HepG2 (cell line): Measurements from ENCODE around the gene COX7A1. TPM values are rescaled to one million over a fixed set of nuclear protein-coding genes. Genes with fewer than 3 reads are reported as not detected.

Experiments used
- CC2D1A ChIP-seq: sonication (generic); formaldehyde crosslinking; IDR thresholded peaks from 2 replicates; pipeline ENCODE4 v1.8.1; 2023; ENCODE audit warnings: mild to moderate bottlenecking, missing genetic modification reagents
- HHEX ChIP-seq: IDR thresholded peaks from 2 replicates; pipeline ENCODE4 v1.6.1; 2016; ENCODE audit warnings: control low read depth
- NKX3-1 ChIP-seq: sonication (generic); formaldehyde crosslinking; IDR thresholded peaks from 2 replicates; pipeline ENCODE4 v1.5.0; 2020; ENCODE audit warnings: missing genetic modification reagents
- STAT5B ChIP-seq: sonication (generic); formaldehyde crosslinking; IDR thresholded peaks from 2 replicates; pipeline ENCODE4 v1.4.0; 2020; ENCODE audit warnings: missing genetic modification reagents
- ZNF224 ChIP-seq: sonication (generic); formaldehyde crosslinking; IDR thresholded peaks from 2 replicates; pipeline ENCODE4 v1.5.0; 2020; ENCODE audit warnings: mild to moderate bottlenecking, missing genetic modification reagents
- ZNF383 ChIP-seq: sonication (generic); formaldehyde crosslinking; IDR thresholded peaks from 2 replicates; pipeline ENCODE4 v1.4.0; 2020; ENCODE audit warnings: missing genetic modification reagents, mild to moderate bottlenecking, borderline replicate concordance
- ZNF431 ChIP-seq: sonication (generic); formaldehyde crosslinking; IDR thresholded peaks from 2 replicates; pipeline ENCODE4 v1.9.0; 2022; ENCODE audit warnings: missing genetic modification reagents, low read depth, mild to moderate bottlenecking, borderline replicate concordance
- ZNF616 ChIP-seq: sonication (generic); formaldehyde crosslinking; IDR thresholded peaks from 2 replicates; pipeline ENCODE4 v1.5.0; 2020; ENCODE audit warnings: low read depth, mild to moderate bottlenecking, missing genetic modification reagents
- ZNF646 ChIP-seq: sonication (generic); formaldehyde crosslinking; IDR thresholded peaks from 2 replicates; pipeline ENCODE4 v1.9.0; 2021; ENCODE audit warnings: mild to moderate bottlenecking, missing genetic modification reagents
- ZNF746 ChIP-seq: sonication (generic); formaldehyde crosslinking; IDR thresholded peaks from 2 replicates; pipeline ENCODE4 v1.8.0; 2022; ENCODE audit warnings: mild to moderate bottlenecking, missing genetic modification reagents
- ZNF775 ChIP-seq: sonication (generic); formaldehyde crosslinking; IDR thresholded peaks from 2 replicates; pipeline ENCODE4 v1.4.0; 2020; ENCODE audit warnings: missing genetic modification reagents, mild to moderate bottlenecking, moderate library complexity, borderline replicate concordance
- ZNF781 ChIP-seq: sonication (generic); formaldehyde crosslinking; IDR thresholded peaks from 2 replicates; pipeline ENCODE4 v1.5.1; 2020; ENCODE audit warnings: borderline replicate concordance, mild to moderate bottlenecking, missing genetic modification reagents; ENCODE audit errors: not compliant biosample characterization
- polyA plus RNA-seq, 8 experiments: library from polyadenylated mRNA; depleted of rRNA in 3 of 8; stranded (reverse) in 7 of 8; unstranded in 1 of 8; fragments of >200 nt; fragmentation: Illumina TruSeq in 4 of 8; extraction: Trizol in 4 of 8; gene quantifications; 2 replicates each; pipeline versions ENCODE4 v1.2.1 to v1.2.3, GENCODE V29; 2011 to 2016; ENCODE audit warnings: low read depth in 4 of 8, missing spikeins in 1 of 8, mixed read lengths in 1 of 8; ENCODE audit not compliant: insufficient read depth in 1 of 8
- total RNA-seq, 5 experiments: library from RNA; depleted of rRNA; stranded (reverse); fragments of >200 nt; fragmentation: Illumina TruSeq; extraction: Trizol; gene quantifications; 2 replicates each; pipeline ENCODE4 v1.2.3, GENCODE V29; 2016; ENCODE audit warnings: low read depth in 1 of 5
- TF ChIP-seq, protein P1 (sequence below): sonication (generic); formaldehyde crosslinking; IDR thresholded peaks from 2 replicates; pipeline ENCODE4 v1.5.0; 2020; ENCODE audit warnings: mild to moderate bottlenecking, missing genetic modification reagents
- TF ChIP-seq, protein P2 (sequence below): sonication (generic); formaldehyde crosslinking; IDR thresholded peaks from 2 replicates; pipeline ENCODE4 v1.5.1; 2020; ENCODE audit warnings: missing genetic modification reagents, mild to moderate bottlenecking, borderline replicate concordance

The COX7A1 gene
- total and polyA plus RNA-seq, 2 of the 13 experiments (the other 11 are each of a cell fraction or from before 2014, with no cell fraction given), result not detected

- no peak for TF ChIP-seq ZNF646
- TF ChIP-seq NKX3-1 (CRISPR knock-in tag), result peak; percentile 26; the same call in 1 of the 2 replicates
- TF ChIP-seq STAT5B (CRISPR knock-in tag), result no peak; the same call in 1 of the 2 replicates
- no peak for TF ChIP-seq ZNF383 (CRISPR knock-in tag)
- 0 out of 2 replicates have a peak, but pooled peaks have one; percentile 49 for TF ChIP-seq ZNF775
- TF ChIP-seq ZNF781, result peak; percentile 47
- TF ChIP-seq, protein P1, sequence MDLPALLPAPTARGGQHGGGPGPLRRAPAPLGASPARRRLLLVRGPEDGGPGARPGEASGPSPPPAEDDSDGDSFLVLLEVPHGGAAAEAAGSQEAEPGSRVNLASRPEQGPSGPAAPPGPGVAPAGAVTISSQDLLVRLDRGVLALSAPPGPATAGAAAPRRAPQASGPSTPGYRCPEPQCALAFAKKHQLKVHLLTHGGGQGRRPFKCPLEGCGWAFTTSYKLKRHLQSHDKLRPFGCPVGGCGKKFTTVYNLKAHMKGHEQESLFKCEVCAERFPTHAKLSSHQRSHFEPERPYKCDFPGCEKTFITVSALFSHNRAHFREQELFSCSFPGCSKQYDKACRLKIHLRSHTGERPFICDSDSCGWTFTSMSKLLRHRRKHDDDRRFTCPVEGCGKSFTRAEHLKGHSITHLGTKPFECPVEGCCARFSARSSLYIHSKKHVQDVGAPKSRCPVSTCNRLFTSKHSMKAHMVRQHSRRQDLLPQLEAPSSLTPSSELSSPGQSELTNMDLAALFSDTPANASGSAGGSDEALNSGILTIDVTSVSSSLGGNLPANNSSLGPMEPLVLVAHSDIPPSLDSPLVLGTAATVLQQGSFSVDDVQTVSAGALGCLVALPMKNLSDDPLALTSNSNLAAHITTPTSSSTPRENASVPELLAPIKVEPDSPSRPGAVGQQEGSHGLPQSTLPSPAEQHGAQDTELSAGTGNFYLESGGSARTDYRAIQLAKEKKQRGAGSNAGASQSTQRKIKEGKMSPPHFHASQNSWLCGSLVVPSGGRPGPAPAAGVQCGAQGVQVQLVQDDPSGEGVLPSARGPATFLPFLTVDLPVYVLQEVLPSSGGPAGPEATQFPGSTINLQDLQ (CRISPR knock-in tag), result no peak
- TF ChIP-seq ZNF224, result 0 out of 2 replicates have a peak, but pooled peaks have one; percentile 67
- TF ChIP-seq ZNF616, result peak; percentile 90
- peak; percentile 32; the same call in 1 of the 2 replicates for TF ChIP-seq ZNF746 (CRISPR knock-in tag)
- no peak for TF ChIP-seq CC2D1A (CRISPR knock-in tag)
- 0 out of 2 replicates have a peak, but pooled peaks have one; percentile 56 for TF ChIP-seq ZNF431
- no peak for TF ChIP-seq HHEX (CRISPR knock-in tag)
- TF ChIP-seq, protein P2, sequence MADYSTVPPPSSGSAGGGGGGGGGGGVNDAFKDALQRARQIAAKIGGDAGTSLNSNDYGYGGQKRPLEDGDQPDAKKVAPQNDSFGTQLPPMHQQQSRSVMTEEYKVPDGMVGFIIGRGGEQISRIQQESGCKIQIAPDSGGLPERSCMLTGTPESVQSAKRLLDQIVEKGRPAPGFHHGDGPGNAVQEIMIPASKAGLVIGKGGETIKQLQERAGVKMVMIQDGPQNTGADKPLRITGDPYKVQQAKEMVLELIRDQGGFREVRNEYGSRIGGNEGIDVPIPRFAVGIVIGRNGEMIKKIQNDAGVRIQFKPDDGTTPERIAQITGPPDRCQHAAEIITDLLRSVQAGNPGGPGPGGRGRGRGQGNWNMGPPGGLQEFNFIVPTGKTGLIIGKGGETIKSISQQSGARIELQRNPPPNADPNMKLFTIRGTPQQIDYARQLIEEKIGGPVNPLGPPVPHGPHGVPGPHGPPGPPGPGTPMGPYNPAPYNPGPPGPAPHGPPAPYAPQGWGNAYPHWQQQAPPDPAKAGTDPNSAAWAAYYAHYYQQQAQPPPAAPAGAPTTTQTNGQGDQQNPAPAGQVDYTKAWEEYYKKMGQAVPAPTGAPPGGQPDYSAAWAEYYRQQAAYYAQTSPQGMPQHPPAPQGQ (CRISPR knock-in tag), result no peak
These were observed 12.6 kb downstream of the COX7A1 start, which contains the start of gene CAPNS1 (continued) for GRCh38 chr19:36139473-36140303.
